Thyroid gland (tissue), 4 donors: Measurements from ENCODE around the gene ANKRD52. TPM values are rescaled to one million over a fixed set of nuclear protein-coding genes. Genes with fewer than 3 reads are reported as not detected.

Experiments used
- DNase-seq, 2 donors: peaks; one replicate each; pipeline ENCODE4 v3.0.0-alpha.2; 2019
- H3K27ac ChIP-seq, 3 donors: fragments of 200-600 bp; sonication (generic); 1 replicate in 2 of 3; 2 replicates in 1 of 3; pipeline ENCODE4 v1.5.1; 2016 to 2019; ENCODE audit warnings: mild to moderate bottlenecking in 1 of 3, moderate library complexity in 1 of 3
- H3K27me3 ChIP-seq: fragments of 200-600 bp; sonication (generic); one replicate; pipeline ENCODE4 v1.5.1; 2019
- H3K36me3 ChIP-seq, 2 donors: fragments of 200-600 bp; sonication (generic); one replicate each; pipeline ENCODE4 v1.5.1; 2016 to 2019
- H3K4me1 ChIP-seq, 2 donors: fragments of 200-600 bp; sonication (generic); one replicate each; pipeline ENCODE4 v1.5.1; 2017 to 2019
- H3K4me3 ChIP-seq, 3 donors: fragments of 200-600 bp; sonication (generic); replicated peaks in 1 of 3; 1 replicate in 2 of 3; 2 replicates in 1 of 3; pipeline ENCODE4 v1.5.1; 2016; ENCODE audit warnings: mild to moderate bottlenecking in 1 of 3
- H3K9me3 ChIP-seq: fragments of 200-600 bp; sonication (generic); one replicate; pipeline ENCODE4 v1.5.1; 2017
- POLR2A ChIP-seq, 2 donors: fragments of 450-650 bp; IDR thresholded peaks; one replicate each; pipeline ENCODE4 v1.6.1; 2017; ENCODE audit warnings: antibody characterized with exemption in 2 of 2, mild to moderate bottlenecking in 2 of 2, moderate library complexity in 1 of 2
- WGBS, 2 donors: methylation state at CpG; one replicate each; pipeline ENCODE4 v1.1.5; 2017; 5-methylcytosine and 5-hydroxymethylcytosine counted together
- intact Hi-C: fragments of 100-400 bp; cut with DNase I; formaldehyde crosslinking; loops from one replicate; pipeline ENCODE4 v1.15.1; 2023
- total RNA-seq, 4 donors: library from RNA; depleted of rRNA; stranded (reverse); fragments of >200 nt; gene quantifications; one replicate each; pipeline ENCODE4 v1.2.3, GENCODE V29; 2016
- TF ChIP-seq, protein P1 (sequence below), 6 experiments: fragments of 200-600 bp in 3 of 6; fragments of 450-650 bp in 3 of 6; sonication (generic) in 3 of 6; IDR thresholded peaks; one replicate each; pipeline ENCODE4 v1.5.1; 2016 to 2019; ENCODE audit warnings: antibody characterized with exemption in 6 of 6, mild to moderate bottlenecking in 2 of 6, inconsistent platforms in 1 of 6, moderate library complexity in 1 of 6

Gene ANKRD52
- total RNA-seq, 4 donors from 2014 or later, result 15.9 to 22.3 (median 18.3) TPM

DNA sequence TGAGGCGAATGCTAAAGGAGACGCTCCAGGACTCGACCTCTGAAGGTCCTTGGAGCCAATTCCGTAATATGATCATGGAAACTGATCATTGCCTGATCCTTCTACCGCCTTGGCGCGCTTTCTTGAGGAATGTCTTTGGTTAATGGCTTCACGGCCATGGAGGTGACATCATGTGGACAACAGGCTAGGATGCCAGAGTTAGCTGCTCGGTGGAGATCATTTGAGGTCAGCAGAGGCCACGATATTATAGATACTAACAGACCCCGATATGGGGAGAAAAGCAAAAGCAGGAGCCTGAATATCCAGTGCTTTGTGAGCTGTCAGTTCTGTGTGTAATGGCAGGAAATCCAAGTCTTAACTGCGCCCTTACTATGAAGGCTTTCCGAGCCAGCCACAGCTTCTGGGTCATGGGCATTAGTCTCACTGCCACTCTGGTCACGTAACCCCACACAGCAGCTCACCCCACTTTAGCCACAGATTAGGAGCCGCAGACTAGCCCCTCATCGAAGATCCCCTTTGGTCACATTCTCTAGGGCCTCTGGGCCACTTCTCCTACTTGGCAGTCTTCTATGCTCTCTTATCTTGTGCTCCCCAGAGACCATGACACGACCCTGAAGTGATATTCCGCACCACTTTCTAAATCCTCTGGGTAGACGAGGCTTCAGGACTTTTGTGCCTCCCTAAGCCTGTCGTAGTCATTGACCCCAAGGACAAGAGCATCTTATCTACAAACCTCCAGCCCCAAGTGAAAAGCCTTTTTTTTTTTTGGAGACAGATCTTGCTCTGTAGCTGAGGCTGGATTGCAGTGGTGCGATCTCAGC is 42.7 kb upstream of the ANKRD52 start:
- Histone ChIP-seq H3K27ac (peak overlapping the region; percentile 90 to 97 (median 91)), H3K27me3 (no peaks in the 10 kb centered on the region), H3K36me3 (peaks cover 0 to 4% of the 10 kb centered on the region in 2 donors), H3K9me3 (no peaks in the 10 kb centered on the region), H3K4me3 (peak overlapping the region in 2 of 3 donors; percentile 70 to 86), H3K4me1 (peaks cover 41 to 50% of the 10 kb centered on the region in 2 donors)
- intact Hi-C loops, result no loop called here
- DNase-seq, result no peak
- 36 to 41% methylated on average over 21 of the region's 21 CpGs for WGBS, 2 donors
- TF ChIP-seq, protein P1, sequence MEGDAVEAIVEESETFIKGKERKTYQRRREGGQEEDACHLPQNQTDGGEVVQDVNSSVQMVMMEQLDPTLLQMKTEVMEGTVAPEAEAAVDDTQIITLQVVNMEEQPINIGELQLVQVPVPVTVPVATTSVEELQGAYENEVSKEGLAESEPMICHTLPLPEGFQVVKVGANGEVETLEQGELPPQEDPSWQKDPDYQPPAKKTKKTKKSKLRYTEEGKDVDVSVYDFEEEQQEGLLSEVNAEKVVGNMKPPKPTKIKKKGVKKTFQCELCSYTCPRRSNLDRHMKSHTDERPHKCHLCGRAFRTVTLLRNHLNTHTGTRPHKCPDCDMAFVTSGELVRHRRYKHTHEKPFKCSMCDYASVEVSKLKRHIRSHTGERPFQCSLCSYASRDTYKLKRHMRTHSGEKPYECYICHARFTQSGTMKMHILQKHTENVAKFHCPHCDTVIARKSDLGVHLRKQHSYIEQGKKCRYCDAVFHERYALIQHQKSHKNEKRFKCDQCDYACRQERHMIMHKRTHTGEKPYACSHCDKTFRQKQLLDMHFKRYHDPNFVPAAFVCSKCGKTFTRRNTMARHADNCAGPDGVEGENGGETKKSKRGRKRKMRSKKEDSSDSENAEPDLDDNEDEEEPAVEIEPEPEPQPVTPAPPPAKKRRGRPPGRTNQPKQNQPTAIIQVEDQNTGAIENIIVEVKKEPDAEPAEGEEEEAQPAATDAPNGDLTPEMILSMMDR (IDR thresholded peaks at IDR 0.05), result no peak
- TF ChIP-seq POLR2A (IDR thresholded peaks at IDR 0.05), result no peak

DNA sequence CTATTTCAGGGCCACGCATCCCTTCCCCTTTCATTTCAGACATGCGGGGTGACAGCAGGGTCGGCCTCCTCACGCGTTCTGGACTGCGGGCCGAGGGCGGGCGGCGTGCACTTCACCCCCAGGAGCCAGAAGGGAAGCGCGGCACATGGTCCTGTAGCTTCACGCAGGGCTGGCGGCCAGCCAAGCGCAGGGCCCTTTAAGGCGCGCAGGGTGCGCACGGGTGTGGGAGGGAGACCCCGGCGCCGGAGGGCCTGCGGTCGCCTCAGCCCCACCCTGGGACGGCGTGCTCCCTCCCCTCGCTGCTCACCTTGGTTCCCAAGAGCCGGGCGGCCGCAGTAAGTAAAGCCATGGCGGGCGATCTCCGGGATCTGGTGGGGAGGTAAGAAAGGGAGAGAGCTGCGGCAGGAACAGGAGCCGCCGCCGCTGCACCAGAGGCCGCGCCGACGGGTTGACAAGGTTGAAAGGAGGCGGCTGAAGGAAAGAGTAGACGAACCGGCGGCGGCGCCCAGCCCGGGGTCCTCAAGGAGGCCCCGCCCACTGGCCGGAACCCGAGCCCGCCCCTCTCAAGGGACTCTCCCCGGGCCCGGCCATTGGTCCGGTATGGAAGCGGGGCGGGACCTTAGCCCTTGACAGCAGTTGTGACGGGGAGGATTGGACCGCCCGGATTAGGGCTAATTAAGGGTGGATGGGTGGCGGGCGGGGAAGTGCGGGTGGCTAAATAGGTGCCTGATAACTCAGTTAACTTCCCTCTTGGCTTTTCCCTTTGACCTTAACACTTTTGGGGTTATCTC is 41.9 kb upstream of the ANKRD52 start, which contains the start of gene CS:
Gene CS, minus strand, starts transcription at position 478 of the 791 bp plus-strand sequence. Its CDS starts 129 bp downstream, at position 349.
- peak; percentile 99 to 100 for DNase-seq
- intact Hi-C loops, result loop anchor here (10.0 kb wide), 1 partner anchor 165 kb away; the partner anchor contains the start of gene SPRYD4
- WGBS, 2 donors, result 1% methylated on average over 28 to 45 of the region's 63 CpGs

GRCh38 chr12:56299308-56299852 is 41.2 kb upstream of the ANKRD52 start:
- peak in 1 of 2 donors; percentile 16 for DNase-seq
- H3K27me3 ChIP-seq, result no peaks in the 10 kb centered on the region
- H3K27ac ChIP-seq, result peak overlapping the region; percentile 66 to 91 (median 72)
- intact Hi-C loops, result loop anchor here (10.0 kb wide), 1 partner anchor 165 kb away; the partner anchor contains the start of gene SPRYD4
- TF ChIP-seq POLR2A (IDR thresholded peaks at IDR 0.05), result no peak
- TF ChIP-seq, protein P1 (IDR thresholded peaks at IDR 0.05), result no peak
- no peaks in the 10 kb centered on the region for H3K9me3 ChIP-seq
- H3K4me1 ChIP-seq, result peaks cover 41 to 50% of the 10 kb centered on the region in 2 donors
- WGBS, 2 donors, result 1 to 2% methylated on average over 10 of the region's 10 CpGs
- no peaks in the 10 kb centered on the region for H3K36me3 ChIP-seq
- peak overlapping the region; percentile 4 to 86 (median 77) for H3K4me3 ChIP-seq

More for the DNA sequence above, 41.9 kb upstream of the ANKRD52 start, which contains the start of gene CS:
- H3K27ac ChIP-seq, result peak within 1 kb of the TSS; percentile 90 to 97 (median 91)
- TF ChIP-seq, protein P1 (IDR thresholded peaks at IDR 0.05), result peak in 1 of 6 experiments; percentile 24
- peak; percentile 60 to 81 for TF ChIP-seq POLR2A (IDR thresholded peaks at IDR 0.05)
- H3K4me3 ChIP-seq, result peak within 1 kb of the TSS; percentile 4 to 86 (median 77)
- no peaks in the 10 kb centered on the region for H3K9me3 ChIP-seq
- peaks cover 41 to 50% of the 10 kb centered on the region in 2 donors for H3K4me1 ChIP-seq
- H3K36me3 ChIP-seq, result peaks cover 0 to under 1% of the 10 kb centered on the region in 2 donors
- no peaks in the 10 kb centered on the region for H3K27me3 ChIP-seq

DNA sequence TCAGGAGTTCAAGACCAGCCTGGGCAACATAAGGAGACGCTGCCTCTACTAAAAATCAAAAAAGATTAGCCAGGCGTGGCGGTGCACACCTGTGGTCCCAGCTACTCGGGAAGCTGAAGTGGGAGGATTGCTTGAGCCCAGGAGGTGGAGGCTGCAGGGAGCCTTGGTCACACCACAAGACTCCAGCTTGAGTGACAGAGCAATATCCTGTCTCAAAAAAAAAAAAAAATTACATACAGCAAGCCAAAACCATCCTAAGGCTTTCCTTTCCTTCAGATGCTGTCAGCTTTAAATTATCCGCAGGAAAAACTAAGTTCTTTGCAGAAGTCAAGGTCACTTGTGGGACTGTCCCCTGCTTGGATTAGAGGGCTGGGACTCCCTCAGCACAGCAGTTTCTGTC is 40.6 kb upstream of the ANKRD52 start:
- no peak overlapping the region for H3K27ac ChIP-seq
- H3K27me3 ChIP-seq, result no peaks in the 10 kb centered on the region
- intact Hi-C loops, result loop anchor here (10.0 kb wide), 1 partner anchor 166 kb away; the partner anchor contains the start of gene SPRYD4
- H3K4me1 ChIP-seq, result peaks cover 41 to 50% of the 10 kb centered on the region in 2 donors
- peak overlapping the region in 2 of 3 donors; percentile 77 to 86 for H3K4me3 ChIP-seq
- H3K9me3 ChIP-seq, result no peaks in the 10 kb centered on the region
- H3K36me3 ChIP-seq, result no peaks in the 10 kb centered on the region
- no peak for DNase-seq
- TF ChIP-seq, protein P1 (IDR thresholded peaks at IDR 0.05), result no peak
- TF ChIP-seq POLR2A (IDR thresholded peaks at IDR 0.05), result no peak
- 72 to 80% methylated on average over 5 of the region's 5 CpGs for WGBS, 2 donors
